Neural progenitor cell (in vitro differentiated cells): ENCODE measurements around the gene TEDDM1. TPM values are rescaled to one million over a fixed set of nuclear protein-coding genes. Genes with fewer than 3 reads are reported as not detected.

ENCODE experiments used
- DNase-seq: peaks from one replicate; pipeline ENCODE4 v3.0.0-alpha.2; 2016; ENCODE audit warnings: low spot score
- H2AFZ ChIP-seq: fragments of 200-600 bp; sonication (generic); replicated peaks from 2 replicates; pipeline ENCODE4 v1.6.1; 2016; ENCODE audit warnings: antibody characterized with exemption
- H3F3A ChIP-seq: fragments of 200-600 bp; sonication (generic); 2 replicates; pipeline ENCODE4 v1.6.1; 2016; ENCODE audit warnings: antibody characterized with exemption, low read depth
- H3K27ac ChIP-seq: fragments of 200-600 bp; sonication (generic); 2 replicates; pipeline ENCODE4 v1.5.1; 2016; ENCODE audit warnings: mild to moderate bottlenecking
- H3K27me3 ChIP-seq: fragments of 200-600 bp; sonication (generic); 2 replicates; pipeline ENCODE4 v1.6.1; 2016; ENCODE audit warnings: mild to moderate bottlenecking, moderate library complexity
- H3K36me3 ChIP-seq: fragments of 200-600 bp; sonication (generic); 2 replicates; pipeline ENCODE4 v1.5.1; 2016
- H3K4me1 ChIP-seq: fragments of 200-600 bp; sonication (generic); 2 replicates; pipeline ENCODE4 v1.6.1; 2016; ENCODE audit warnings: mixed run types
- H3K4me2 ChIP-seq: fragments of 200-600 bp; sonication (generic); 2 replicates; pipeline ENCODE4 v1.6.1; 2016
- H3K4me3 ChIP-seq: fragments of 200-600 bp; sonication (generic); 2 replicates; pipeline ENCODE4 v1.5.1; 2016
- H3K79me2 ChIP-seq: fragments of 200-600 bp; sonication (generic); 2 replicates; pipeline ENCODE4 v1.6.1; 2016; ENCODE audit warnings: low read depth
- H3K9ac ChIP-seq: fragments of 200-600 bp; sonication (generic); 2 replicates; pipeline ENCODE4 v1.6.1; 2016
- H3K9me3 ChIP-seq: fragments of 200-600 bp; sonication (generic); 2 replicates; pipeline ENCODE4 v1.5.1; 2016; ENCODE audit warnings: low read depth
- H4K20me1 ChIP-seq: fragments of 200-600 bp; sonication (generic); 2 replicates; pipeline ENCODE4 v1.6.1; 2016; ENCODE audit warnings: low read depth
- H3K27ac Mint-ChIP-seq: 3 replicates; pipeline ENCODE4 v1.8.0; 2021; ENCODE audit warnings: mixed read lengths
- H3K27me3 Mint-ChIP-seq: 2 replicates; pipeline ENCODE4 v1.8.0; 2022; ENCODE audit warnings: low read depth, mild to moderate bottlenecking, inconsistent platforms, moderate library complexity, mixed read lengths; ENCODE audit not compliant: insufficient read depth
- H3K36me3 Mint-ChIP-seq: 3 replicates; pipeline ENCODE4 v1.8.0; 2021; ENCODE audit warnings: mixed read lengths
- H3K4me1 Mint-ChIP-seq: 3 replicates; pipeline ENCODE4 v1.8.0; 2021; ENCODE audit warnings: mixed read lengths
- H3K4me3 Mint-ChIP-seq: 3 replicates; pipeline ENCODE4 v1.8.0; 2021; ENCODE audit warnings: mild to moderate bottlenecking, moderate library complexity, mixed read lengths
- H3K9me3 Mint-ChIP-seq: 3 replicates; pipeline ENCODE4 v1.8.0; 2020; ENCODE audit warnings: mixed read lengths
- CTCF ChIP-seq: fragments of 200-600 bp; sonication (generic); IDR thresholded peaks from 2 replicates; pipeline ENCODE4 v1.5.1; 2017; ENCODE audit warnings: antibody characterized with exemption, mild to moderate bottlenecking
- EZH2 ChIP-seq: fragments of 200-600 bp; sonication (generic); IDR thresholded peaks from 2 replicates; pipeline ENCODE4 v1.6.1; 2017; ENCODE audit warnings: antibody characterized with exemption, mild to moderate bottlenecking, moderate library complexity
- EZH2phosphoT487 ChIP-seq: fragments of 200-600 bp; sonication (generic); IDR thresholded peaks from 2 replicates; pipeline ENCODE4 v1.6.1; 2017; ENCODE audit warnings: antibody characterized with exemption
- total RNA-seq: library from RNA; depleted of rRNA; stranded (reverse); fragments of >200 nt; gene quantifications from 2 replicates; pipeline ENCODE4 v1.2.3, GENCODE V29; 2015; ENCODE audit warnings: low replicate concordance

Gene TEDDM1
- total RNA-seq, 1 donor from 2014 or later, result not detected

GRCh38 chr1:182368903-182369302 is 31.6 kb downstream of the TEDDM1 start:
- H3K79me2 ChIP-seq, result no peaks in the 10 kb centered on the region
- H3K4me1 ChIP-seq, result peaks cover 5% of the 10 kb centered on the region
- H2AFZ ChIP-seq, result no peak overlapping the region
- TF ChIP-seq EZH2phosphoT487 (no peak), CTCF (no peak), EZH2 (no peak)
- H3K4me1 Mint-ChIP-seq, result peaks cover under 1% of the 10 kb centered on the region
- DNase-seq, result no peak
- H3K27me3 Mint-ChIP-seq, result no peaks in the 10 kb centered on the region
- no peaks in the 10 kb centered on the region for H3K36me3 Mint-ChIP-seq
- no peak overlapping the region for H3K4me2 ChIP-seq
- no peak overlapping the region for H3K4me3 Mint-ChIP-seq
- H3K9me3 Mint-ChIP-seq, result no peaks in the 10 kb centered on the region
- no peaks in the 10 kb centered on the region for H3K36me3 ChIP-seq
- no peaks in the 10 kb centered on the region for H3K27me3 ChIP-seq
- H3K27ac ChIP-seq, result no peak overlapping the region
- no peak overlapping the region for H3K27ac Mint-ChIP-seq
- H3K4me3 ChIP-seq, result no peak overlapping the region
- no peaks in the 10 kb centered on the region for H3K9me3 ChIP-seq
- no peaks in the 10 kb centered on the region for H4K20me1 ChIP-seq
- H3F3A ChIP-seq, result no peaks in the 10 kb centered on the region
- H3K9ac ChIP-seq, result no peak overlapping the region

GRCh38 chr1:182368358-182368757 is 32.1 kb downstream of the TEDDM1 start:
- DNase-seq, result no peak
- Histone ChIP-seq H3K27me3 (no peaks in the 10 kb centered on the region), H3F3A (no peaks in the 10 kb centered on the region), H3K4me1 (peaks cover 6% of the 10 kb centered on the region), H3K36me3 (no peaks in the 10 kb centered on the region), H3K4me2 (no peak overlapping the region), H3K9me3 (no peaks in the 10 kb centered on the region), H2AFZ (no peak overlapping the region), H4K20me1 (no peaks in the 10 kb centered on the region), H3K4me3 (no peak overlapping the region), H3K79me2 (no peaks in the 10 kb centered on the region), H3K27ac (no peak overlapping the region), H3K9ac (no peak overlapping the region)
- no peaks in the 10 kb centered on the region for H3K36me3 Mint-ChIP-seq
- no peaks in the 10 kb centered on the region for H3K9me3 Mint-ChIP-seq
- peaks cover 6% of the 10 kb centered on the region for H3K4me1 Mint-ChIP-seq
- H3K27me3 Mint-ChIP-seq, result no peaks in the 10 kb centered on the region
- H3K27ac Mint-ChIP-seq, result no peak overlapping the region
- TF ChIP-seq CTCF (no peak), EZH2 (no peak), EZH2phosphoT487 (no peak)
- H3K4me3 Mint-ChIP-seq, result no peak overlapping the region

GRCh38 chr1:182367926-182368325 is 32.5 kb downstream of the TEDDM1 start:
- Histone ChIP-seq H3K36me3 (no peaks in the 10 kb centered on the region), H3K27ac (no peak overlapping the region), H3K27me3 (no peaks in the 10 kb centered on the region), H3K4me1 (peaks cover 10% of the 10 kb centered on the region), H3K4me2 (no peak overlapping the region), H3K79me2 (no peaks in the 10 kb centered on the region), H3F3A (no peaks in the 10 kb centered on the region), H2AFZ (no peak overlapping the region), H3K9me3 (no peaks in the 10 kb centered on the region), H3K4me3 (no peak overlapping the region), H4K20me1 (no peaks in the 10 kb centered on the region), H3K9ac (no peak overlapping the region)
- Mint-ChIP-seq H3K36me3 (no peaks in the 10 kb centered on the region), H3K4me3 (no peak overlapping the region), H3K27ac (no peak overlapping the region), H3K27me3 (no peaks in the 10 kb centered on the region), H3K4me1 (peaks cover 10% of the 10 kb centered on the region), H3K9me3 (no peaks in the 10 kb centered on the region)
- no peak for DNase-seq
- TF ChIP-seq EZH2phosphoT487 (no peak), CTCF (no peak), EZH2 (no peak)

DNA sequence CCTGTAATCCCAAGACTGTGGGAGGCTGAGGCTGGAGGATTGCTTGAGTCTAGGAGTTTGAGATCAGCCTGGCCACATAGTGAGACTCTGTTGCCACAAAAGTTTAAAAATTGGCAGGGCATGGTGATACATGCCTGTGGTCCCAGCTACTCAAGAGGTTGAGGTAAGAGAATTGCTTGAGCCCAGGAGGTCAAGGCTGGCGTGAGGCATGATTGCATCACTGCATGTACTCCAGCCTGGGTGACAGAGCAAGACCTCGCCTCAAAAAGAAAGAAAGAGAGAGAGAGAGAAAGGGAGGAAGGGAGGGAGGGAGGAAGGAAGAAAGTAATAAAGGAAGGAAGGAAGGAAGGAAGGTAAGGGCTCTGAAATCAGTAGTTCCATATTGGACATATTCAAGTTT is 33.9 kb downstream of the TEDDM1 start:
- DNase-seq, result no peak
- H3K4me1 Mint-ChIP-seq, result peaks cover 18% of the 10 kb centered on the region

More for the DNA sequence above, 33.9 kb downstream of the TEDDM1 start:
- Histone ChIP-seq H3K27me3 (no peaks in the 10 kb centered on the region), H3K27ac (no peak overlapping the region), H2AFZ (no peak overlapping the region), H3K79me2 (no peaks in the 10 kb centered on the region), H3K4me2 (no peak overlapping the region), H3K9me3 (no peaks in the 10 kb centered on the region), H4K20me1 (no peaks in the 10 kb centered on the region), H3K4me3 (no peak overlapping the region), H3K9ac (no peak overlapping the region), H3K36me3 (no peaks in the 10 kb centered on the region), H3K4me1 (peaks cover 13% of the 10 kb centered on the region), H3F3A (peaks cover 5% of the 10 kb centered on the region)
- Mint-ChIP-seq H3K9me3 (no peaks in the 10 kb centered on the region), H3K27me3 (peaks cover 2% of the 10 kb centered on the region), H3K27ac (no peak overlapping the region), H3K36me3 (no peaks in the 10 kb centered on the region), H3K4me3 (no peak overlapping the region)
- TF ChIP-seq CTCF (no peak), EZH2 (no peak), EZH2phosphoT487 (no peak)
